H1 (cell line): Measurements from ENCODE around the gene LRRC4C. TPM values are rescaled to one million over a fixed set of nuclear protein-coding genes. Genes with fewer than 3 reads are reported as not detected.

ENCODE experiments used
- CTCF ChIA-PET: fragments of 300-600 bp; sonication (Branson Sonifier 250); formaldehyde crosslinking; loops from one replicate; lab custom pipeline; 2021; ENCODE audit not compliant: partially characterized antibody; lab: Charles Lee
- POLR2A ChIA-PET: fragments of 300-600 bp; sonication (Branson Sonifier 250); formaldehyde crosslinking; loops from one replicate; lab custom pipeline; 2021; ENCODE audit warnings: inconsistent platforms; ENCODE audit not compliant: partially characterized antibody; lab: Charles Lee
- DNase-seq, 2 experiments: peaks; one replicate each; pipeline versions ENCODE4 v3.0.0 to v3.0.0-alpha.2; 2010 to 2022; ENCODE audit warnings: low spot score in 2 of 2, low read depth in 1 of 2, mixed read lengths in 1 of 2
- FAIRE-seq: peaks from 2 replicates; lab custom pipeline; 2011; peaks lifted over from hg19 to GRCh38; lab: Jason Lieb, UNC
- H2AFZ ChIP-seq: 2 replicates; pipeline ENCODE4 v1.8.1; 2012; ENCODE audit warnings: low read length, inconsistent platforms
- H2AK5ac ChIP-seq: 2 replicates; pipeline ENCODE4 v1.6.1; 2013; ENCODE audit warnings: low read depth, low read length
- H2BK120ac ChIP-seq: replicated peaks from 2 replicates; pipeline ENCODE3; 2013; ENCODE audit warnings: low read depth, low read length, inconsistent platforms
- H2BK12ac ChIP-seq: 2 replicates; pipeline ENCODE4 v1.6.1; 2013; ENCODE audit warnings: low read depth, low read length
- H2BK15ac ChIP-seq: 2 replicates; pipeline ENCODE4 v1.6.1; 2013; ENCODE audit warnings: low read length
- H2BK20ac ChIP-seq: 2 replicates; pipeline ENCODE4 v1.6.1; 2013; ENCODE audit warnings: low read length
- H2BK5ac ChIP-seq: 2 replicates; pipeline ENCODE4 v1.6.1; 2013; ENCODE audit warnings: low read depth, low read length
- H3K14ac ChIP-seq: 2 replicates; pipeline ENCODE4 v1.6.1; 2013; ENCODE audit warnings: inconsistent platforms; ENCODE audit not compliant: insufficient read length
- H3K18ac ChIP-seq: 2 replicates; pipeline ENCODE4 v1.6.1; 2013; ENCODE audit warnings: low read length; ENCODE audit errors: extremely low read depth
- H3K23ac ChIP-seq: 2 replicates; pipeline ENCODE4 v1.6.1; 2013; ENCODE audit warnings: inconsistent platforms; ENCODE audit not compliant: insufficient read length
- H3K23me2 ChIP-seq: 2 replicates; pipeline ENCODE4 v1.6.1; 2013; ENCODE audit warnings: low read depth, low read length
- H3K27ac ChIP-seq: 2 replicates; pipeline ENCODE4 v1.6.1; 2011; ENCODE audit warnings: low read depth, low read length, inconsistent platforms
- H3K27me3 ChIP-seq, 4 experiments: replicated peaks in 1 of 4; 1 replicate in 1 of 4; 2 replicates in 3 of 4; pipeline versions ENCODE4 v1.6.1 to v1.8.1; 2011 to 2013; ENCODE audit warnings: low read length in 3 of 4, mild to moderate bottlenecking in 3 of 4, inconsistent platforms in 2 of 4, mixed read lengths in 2 of 4, moderate library complexity in 1 of 4; ENCODE audit not compliant: control insufficient read depth in 3 of 4, insufficient read depth in 3 of 4; ENCODE audit errors: extremely low read depth in 1 of 4
- H3K36me3 ChIP-seq, 4 experiments: 2 replicates each; pipeline versions ENCODE4 v1.6.1 to v1.8.1; 2011 to 2013; ENCODE audit warnings: mild to moderate bottlenecking in 4 of 4, low read length in 3 of 4, moderate library complexity in 2 of 4, control low read depth in 1 of 4, inconsistent platforms in 1 of 4; ENCODE audit not compliant: insufficient read depth in 4 of 4, control insufficient read depth in 2 of 4
- H3K4ac ChIP-seq: replicated peaks from 2 replicates; pipeline ENCODE3; 2013; ENCODE audit warnings: low read length, low read depth, mixed read lengths, inconsistent platforms; ENCODE audit not compliant: insufficient read length
- H3K4me1 ChIP-seq, 4 experiments: replicated peaks in 1 of 4; 1 replicate in 1 of 4; 2 replicates in 3 of 4; pipeline versions ENCODE4 v1.6.1 to v1.8.1; 2011 to 2013; ENCODE audit warnings: low read length in 3 of 4, inconsistent platforms in 2 of 4, mixed read lengths in 1 of 4; ENCODE audit not compliant: insufficient read depth in 4 of 4, control insufficient read depth in 3 of 4
- H3K4me2 ChIP-seq, 2 experiments: 2 replicates each; pipeline versions ENCODE4 v1.6.1 to v1.8.1; 2011 to 2013; ENCODE audit warnings: low read depth in 2 of 2, low read length in 2 of 2, control low read depth in 1 of 2, inconsistent platforms in 1 of 2, mild to moderate bottlenecking in 1 of 2; ENCODE audit not compliant: insufficient read depth in 1 of 2
- H3K4me3 ChIP-seq, 4 experiments: fragments of 200-600, 300-600 bp in 1 of 4; sonication (generic), shearing (Covaris generic), sonication (Bioruptor Twin) in 1 of 4; 2 replicates each; pipeline versions ENCODE4 v1.5.1 to v1.8.1; 2011 to 2016; ENCODE audit warnings: low read length in 4 of 4, low read depth in 3 of 4, control low read depth in 2 of 4, inconsistent platforms in 2 of 4, mild to moderate bottlenecking in 2 of 4, mixed read lengths in 1 of 4, moderate library complexity in 1 of 4; ENCODE audit not compliant: insufficient read depth in 2 of 4; ENCODE audit errors: extremely low read depth in 1 of 4
- H3K56ac ChIP-seq: replicated peaks from 2 replicates; pipeline ENCODE3; 2013; ENCODE audit warnings: low read depth, mild to moderate bottlenecking, mixed read lengths, low read length, inconsistent platforms; ENCODE audit not compliant: insufficient read length
- H3K79me1 ChIP-seq: 2 replicates; pipeline ENCODE4 v1.6.1; 2013; ENCODE audit warnings: low read depth, low read length, control low read depth
- H3K79me2 ChIP-seq, 2 experiments: 2 replicates each; pipeline versions ENCODE4 v1.6.1 to v1.8.1; 2012 to 2013; ENCODE audit warnings: low read length in 2 of 2, mild to moderate bottlenecking in 2 of 2, inconsistent platforms in 1 of 2; ENCODE audit not compliant: insufficient read depth in 2 of 2, control insufficient read depth in 1 of 2
- H3K9ac ChIP-seq, 4 experiments: replicated peaks in 1 of 4; 1 replicate in 1 of 4; 2 replicates in 3 of 4; pipeline versions ENCODE4 v1.6.1 to v1.8.1; 2011 to 2013; ENCODE audit warnings: low read depth in 3 of 4, low read length in 3 of 4, control low read depth in 2 of 4, mild to moderate bottlenecking in 2 of 4, moderate library complexity in 2 of 4, inconsistent platforms in 1 of 4; ENCODE audit errors: extremely low read depth in 1 of 4
- H3K9me3 ChIP-seq, 2 experiments: 2 replicates each; pipeline versions ENCODE4 v1.6.1 to v1.8.1; 2012 to 2013; ENCODE audit warnings: mild to moderate bottlenecking in 2 of 2, moderate library complexity in 2 of 2, control low read depth in 1 of 2, inconsistent platforms in 1 of 2, low read depth in 1 of 2, low read length in 1 of 2, mixed read lengths in 1 of 2; ENCODE audit not compliant: insufficient read depth in 2 of 2
- H4K20me1 ChIP-seq, 2 experiments: replicated peaks in 1 of 2; 2 replicates each; pipeline versions ENCODE3 to v1.8.1; 2011 to 2013; ENCODE audit warnings: inconsistent platforms in 2 of 2, low read length in 2 of 2, mild to moderate bottlenecking in 1 of 2; ENCODE audit not compliant: insufficient read depth in 2 of 2, control insufficient read depth in 1 of 2
- H4K5ac ChIP-seq: 2 replicates; pipeline ENCODE4 v1.6.1; 2013; ENCODE audit warnings: low read length, low read depth, mixed read lengths, inconsistent platforms; ENCODE audit not compliant: insufficient read length
- H4K8ac ChIP-seq: 2 replicates; pipeline ENCODE4 v1.8.0; 2013; ENCODE audit warnings: mild to moderate bottlenecking, moderate library complexity, low read length, inconsistent platforms; ENCODE audit not compliant: insufficient read depth; ENCODE audit errors: extremely low read depth
- H4K91ac ChIP-seq: replicated peaks from 2 replicates; pipeline ENCODE3; 2013; ENCODE audit warnings: low read length, mixed read lengths, inconsistent platforms; ENCODE audit not compliant: insufficient read length
- KDM5A ChIP-seq: fragments of 200-600 bp; IDR thresholded peaks from 2 replicates; pipeline ENCODE4 v1.7.1; 2012; ENCODE audit warnings: mild to moderate bottlenecking, low read length, inconsistent platforms, mixed read lengths
- NANOG ChIP-seq: IDR thresholded peaks from 2 replicates; pipeline ENCODE4 v1.6.1; 2011; ENCODE audit warnings: low read length, low read depth, mild to moderate bottlenecking, inconsistent platforms; ENCODE audit not compliant: insufficient read depth, poor library complexity, severe bottlenecking
- WGBS, 2 experiments: shearing (Covaris generic) in 1 of 2; methylation state at CpG; one replicate each; pipeline versions ENCODE4 v1.1.6 to v1.1.7; 2013 to 2015; ENCODE audit warnings: low lambda C conversion rate in 2 of 2, mixed read lengths in 2 of 2, inconsistent platforms in 1 of 2, low coverage in 1 of 2, missing lambda C conversion rate in 1 of 2; ENCODE audit not compliant: insufficient replicate concordance in 2 of 2, insufficient coverage in 1 of 2, insufficient read length in 1 of 2; ENCODE audit errors: extremely low coverage in 1 of 2, missing lambda C conversion rate in 1 of 2; 5-methylcytosine and 5-hydroxymethylcytosine counted together
- polyA plus RNA-seq, 7 experiments: library from polyadenylated mRNA; depleted of rRNA in 3 of 7; stranded (reverse) in 5 of 7; unstranded in 2 of 7; fragments of >200 nt in 5 of 7; fragments of 200-250 nt in 2 of 7; gene quantifications; 1 replicate in 5 of 7; 2 replicates in 1 of 7; 4 replicates in 1 of 7; pipeline versions ENCODE4 v1.2.1 to v1.2.3, GENCODE V29; 2011 to 2013; ENCODE audit warnings: missing spikeins in 2 of 7, mixed read lengths in 2 of 7
- total RNA-seq: library from RNA; stranded (reverse); fragmentation: NEBNext Ultra II Directional; extraction: Animal tissue kit (Norgen Biotek cat#: 25700); gene quantifications from 2 replicates; pipeline ENCODE4 v1.2.1, GENCODE V29; 2021
- TF ChIP-seq, protein P1 (sequence below): IDR thresholded peaks from 2 replicates; pipeline ENCODE4 v1.6.1; 2012; ENCODE audit warnings: inconsistent platforms

The LRRC4C gene
- total and polyA plus RNA-seq, 2 of the 8 experiments (the other 6 are each of a cell fraction or from before 2014, with no cell fraction given), result 0.23 to 2.2 TPM

DNA sequence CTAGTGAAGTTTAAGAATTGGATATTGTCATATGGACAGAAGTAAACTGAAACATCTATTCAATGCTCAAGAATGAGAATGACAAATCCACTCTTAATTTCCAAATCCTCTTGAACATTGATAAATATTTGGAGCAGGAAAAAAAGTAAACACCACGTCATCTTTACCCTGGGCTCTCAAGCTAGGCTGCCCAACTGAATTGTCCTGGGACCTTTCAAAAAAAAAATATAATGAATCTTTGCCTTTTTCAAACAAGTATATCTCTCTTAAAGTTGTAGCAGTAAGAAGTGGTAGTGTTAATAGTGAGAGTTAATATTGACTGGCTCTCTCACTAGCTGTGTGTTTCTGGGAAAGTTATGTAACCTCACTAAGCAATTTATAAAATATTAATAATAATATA lies 374.3 kb downstream of the LRRC4C start:
- H3K4ac ChIP-seq, result no peak overlapping the region
- H3K79me2 ChIP-seq, result no peaks in the 10 kb centered on the region
- no peak for DNase-seq
- no peak overlapping the region for H3K9ac ChIP-seq
- H3K4me1 ChIP-seq, result peaks cover 0 to 5% (median 0%) of the 10 kb centered on the region in 4 experiments; a peak in 1 of 7 replicates
- H4K20me1 ChIP-seq, result no peaks in the 10 kb centered on the region
- H3K23me2 ChIP-seq, result no peaks in the 10 kb centered on the region
- no peak overlapping the region for H2BK20ac ChIP-seq
- ChIA-PET CTCF (no interaction called here), POLR2A (no interaction called here)
- H3K9me3 ChIP-seq, result no peaks in the 10 kb centered on the region
- no peaks in the 10 kb centered on the region for H3K79me1 ChIP-seq
- H2BK15ac ChIP-seq, result no peak overlapping the region
- no peak overlapping the region for H3K4me3 ChIP-seq
- no peak overlapping the region for H2BK12ac ChIP-seq
- no peak for FAIRE-seq
- no peak overlapping the region for H3K18ac ChIP-seq
- H3K14ac ChIP-seq, result no peak overlapping the region
- H4K91ac ChIP-seq, result no peak overlapping the region
- H4K5ac ChIP-seq, result no peak overlapping the region
- H2AFZ ChIP-seq, result no peak overlapping the region
- no peak overlapping the region for H3K56ac ChIP-seq
- no peak overlapping the region for H2AK5ac ChIP-seq
- H3K27me3 ChIP-seq, result no peaks in the 10 kb centered on the region
- no peak overlapping the region for H2BK120ac ChIP-seq
- no peaks in the 10 kb centered on the region for H3K36me3 ChIP-seq
- H3K4me2 ChIP-seq, result no peak overlapping the region
- H3K23ac ChIP-seq, result no peak overlapping the region
- H4K8ac ChIP-seq, result no peak overlapping the region
- 89% methylated on average over 1 of the region's 1 CpG; no CpG with 5 or more reads in 1 of the 2 experiments for WGBS, 2 experiments
- no peak overlapping the region for H3K27ac ChIP-seq
- no peak overlapping the region for H2BK5ac ChIP-seq
- TF ChIP-seq, protein P1, sequence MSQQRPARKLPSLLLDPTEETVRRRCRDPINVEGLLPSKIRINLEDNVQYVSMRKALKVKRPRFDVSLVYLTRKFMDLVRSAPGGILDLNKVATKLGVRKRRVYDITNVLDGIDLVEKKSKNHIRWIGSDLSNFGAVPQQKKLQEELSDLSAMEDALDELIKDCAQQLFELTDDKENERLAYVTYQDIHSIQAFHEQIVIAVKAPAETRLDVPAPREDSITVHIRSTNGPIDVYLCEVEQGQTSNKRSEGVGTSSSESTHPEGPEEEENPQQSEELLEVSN, result no peak
- no peak for TF ChIP-seq KDM5A
- TF ChIP-seq NANOG, result no peak
